ENCODE results near the gene SLC6A13.

The SLC6A13 gene

GRCh38 chr12:206746-207440, 55.7 kb downstream of the SLC6A13 start:
- DNase-seq (ENCODE audit: low read depth, low spot score) = no peak
- H3K4me3 ChIP-seq (ENCODE audit: low read length) = no peak overlapping the region

GRCh38 chr12:205026-205425, 57.6 kb downstream of the SLC6A13 start:
- no peak for DNase-seq (ENCODE audit: low read depth, low spot score)
- H3K4me3 ChIP-seq (ENCODE audit: low read length) = no peak overlapping the region

- DNase-seq (ENCODE audit: low read depth, low spot score) = no peak
- H3K4me3 ChIP-seq (ENCODE audit: low read length) = no peak overlapping the region
Measured at GRCh38 chr12:204261-204678, 58.4 kb downstream of the SLC6A13 start.

- H3K4me3 ChIP-seq (ENCODE audit: low read length) = no peak overlapping the region
- no peak for DNase-seq (ENCODE audit: low read depth, low spot score)
Measured at GRCh38 chr12:203462-204260, 59.0 kb downstream of the SLC6A13 start.

- DNase-seq (ENCODE audit: low read depth, low spot score) = no peak
- H3K4me3 ChIP-seq (ENCODE audit: low read length) = no peak overlapping the region
Measured at GRCh38 chr12:203074-203461, 59.6 kb downstream of the SLC6A13 start.

- H3K4me3 ChIP-seq (ENCODE audit: low read length) = no peak overlapping the region
- no peak for DNase-seq (ENCODE audit: low read depth, low spot score)
Measured at GRCh38 chr12:202081-202731, 60.4 kb downstream of the SLC6A13 start.

GRCh38 chr12:201361-201760, 61.3 kb downstream of the SLC6A13 start:
- no peak for DNase-seq (ENCODE audit: low read depth, low spot score)
- no peak overlapping the region for H3K4me3 ChIP-seq (ENCODE audit: low read length)

- H3K4me3 ChIP-seq (ENCODE audit: low read length) = no peak overlapping the region
- no peak for DNase-seq (ENCODE audit: low read depth, low spot score)
Measured at GRCh38 chr12:198705-199104, 63.9 kb downstream of the SLC6A13 start.

GRCh38 chr12:197911-198695, 64.5 kb downstream of the SLC6A13 start:
- no peak for DNase-seq (ENCODE audit: low read depth, low spot score)
- no peak overlapping the region for H3K4me3 ChIP-seq (ENCODE audit: low read length)

- DNase-seq (ENCODE audit: low read depth, low spot score) = no peak
- no peak overlapping the region for H3K4me3 ChIP-seq (ENCODE audit: low read length)
Measured at GRCh38 chr12:197347-197746, 65.3 kb downstream of the SLC6A13 start.

- no peak overlapping the region for H3K4me3 ChIP-seq (ENCODE audit: low read length)
- DNase-seq (ENCODE audit: low read depth, low spot score) = no peak
Measured at GRCh38 chr12:196436-196835, 66.2 kb downstream of the SLC6A13 start.

- no peak for DNase-seq (ENCODE audit: low read depth, low spot score)
Measured at GRCh38 chr12:195951-196350, 66.7 kb downstream of the SLC6A13 start.

GRCh38 chr12:195156-195555, 67.5 kb downstream of the SLC6A13 start:
- no peak for DNase-seq (ENCODE audit: low read depth, low spot score)
- H3K4me3 ChIP-seq (ENCODE audit: low read length) = no peak overlapping the region

More at GRCh38 chr12:195951-196350, 66.7 kb downstream of the SLC6A13 start:
- no peak overlapping the region for H3K4me3 ChIP-seq (ENCODE audit: low read length)

GRCh38 chr12:194276-194675, 68.4 kb downstream of the SLC6A13 start:
- no peak for DNase-seq (ENCODE audit: low read depth, low spot score)
- H3K4me3 ChIP-seq (ENCODE audit: low read length) = no peak overlapping the region

- H3K4me3 ChIP-seq (ENCODE audit: low read length) = no peak overlapping the region
- no peak for DNase-seq (ENCODE audit: low read depth, low spot score)
Measured at GRCh38 chr12:193261-193660, 69.4 kb downstream of the SLC6A13 start.

GRCh38 chr12:191541-191940, 71.1 kb downstream of the SLC6A13 start:
- H3K4me3 ChIP-seq (ENCODE audit: low read length) = no peak overlapping the region
- no peak for DNase-seq (ENCODE audit: low read depth, low spot score)

- H3K4me3 ChIP-seq (ENCODE audit: low read length) = no peak overlapping the region
- DNase-seq (ENCODE audit: low read depth, low spot score) = no peak
Measured at GRCh38 chr12:190881-191280, 71.8 kb downstream of the SLC6A13 start.

- no peak for DNase-seq (ENCODE audit: low read depth, low spot score)
Measured at GRCh38 chr12:189622-189962, 73.0 kb downstream of the SLC6A13 start.

GRCh38 chr12:188910-189621, 73.6 kb downstream of the SLC6A13 start:
- DNase-seq (ENCODE audit: low read depth, low spot score) = no peak
- no peak overlapping the region for H3K4me3 ChIP-seq (ENCODE audit: low read length)

More at GRCh38 chr12:189622-189962, 73.0 kb downstream of the SLC6A13 start:
- H3K4me3 ChIP-seq (ENCODE audit: low read length) = no peak overlapping the region

Measured in Jurkat, Clone E6-1 (cell line).